HG03064 (cell line): Measurements from ENCODE around the gene LGI4.
"Not testable (repeated sequence)": the region's sequence is repeated elsewhere in the genome, so short reads cannot be mapped to it uniquely, and the experiment has no call there.

Source experiments
- ATAC-seq: cut with Tn5 transposase; IDR thresholded peaks from one replicate; pipeline ENCODE4 v1.9.1; 2021; ENCODE audit warnings: low read depth; ENCODE audit not compliant: unreplicated experiment

Gene LGI4

GRCh38 chr19:35142606-35143230 is 7.9 kb upstream of the LGI4 start:
- no peak for ATAC-seq

GRCh38 chr19:35141837-35142605 is 7.2 kb upstream of the LGI4 start:
- ATAC-seq = no peak

- ATAC-seq = no peak
Observed at GRCh38 chr19:35140962-35141836, 6.3 kb upstream of the LGI4 start.

- no peak for ATAC-seq
Observed at GRCh38 chr19:35140207-35140961, 5.5 kb upstream of the LGI4 start.

GRCh38 chr19:35138305-35138892 is 3.5 kb upstream of the LGI4 start, which contains the start of gene FXYD1:
FXYD1 (plus strand) TSS chr19:35138824; CDS start chr19:35140080, 1,256 bp downstream.
- no peak for ATAC-seq

GRCh38 chr19:35136977-35137702 is 2.3 kb upstream of the LGI4 start:
- ATAC-seq = no peak

GRCh38 chr19:35136231-35136630 is 1.4 kb upstream of the LGI4 start:
- no peak for ATAC-seq

- no peak for ATAC-seq
Observed at GRCh38 chr19:35135389-35135909, 590 bp upstream of the LGI4 start.

- ATAC-seq = no peak
Observed at GRCh38 chr19:35133826-35134225, 1.0 kb downstream of the LGI4 start.

GRCh38 chr19:35132254-35132653 is 2.6 kb downstream of the LGI4 start:
- no peak for ATAC-seq

- no peak for ATAC-seq
Observed at GRCh38 chr19:35130761-35131720, 3.8 kb downstream of the LGI4 start.

- not testable (repeated sequence) for ATAC-seq
Observed at GRCh38 chr19:35129724-35130274, 5.1 kb downstream of the LGI4 start.

- ATAC-seq = no peak
Observed at GRCh38 chr19:35128398-35129057, 6.3 kb downstream of the LGI4 start.

- ATAC-seq = no peak
Observed at GRCh38 chr19:35127871-35128270, 7.0 kb downstream of the LGI4 start.

- no peak for ATAC-seq
Observed at GRCh38 chr19:35126624-35126959, 8.3 kb downstream of the LGI4 start.

GRCh38 chr19:35125749-35126623 is 8.9 kb downstream of the LGI4 start:
- no peak for ATAC-seq
